HG03066 (cell line): ENCODE results near the gene GOLPH3L.
A peak's percentile ranks its signal among the peaks of the same experiment; 100 is the strongest.
"Not testable (repeated sequence)": the region's sequence is repeated elsewhere in the genome, so short reads cannot be mapped to it uniquely, and the experiment has no call there.

Source experiments
- ATAC-seq: cut with Tn5 transposase; IDR thresholded peaks from one replicate; pipeline ENCODE4 v1.9.1; 2021; ENCODE audit warnings: low read depth; ENCODE audit not compliant: unreplicated experiment

Gene GOLPH3L

DNA sequence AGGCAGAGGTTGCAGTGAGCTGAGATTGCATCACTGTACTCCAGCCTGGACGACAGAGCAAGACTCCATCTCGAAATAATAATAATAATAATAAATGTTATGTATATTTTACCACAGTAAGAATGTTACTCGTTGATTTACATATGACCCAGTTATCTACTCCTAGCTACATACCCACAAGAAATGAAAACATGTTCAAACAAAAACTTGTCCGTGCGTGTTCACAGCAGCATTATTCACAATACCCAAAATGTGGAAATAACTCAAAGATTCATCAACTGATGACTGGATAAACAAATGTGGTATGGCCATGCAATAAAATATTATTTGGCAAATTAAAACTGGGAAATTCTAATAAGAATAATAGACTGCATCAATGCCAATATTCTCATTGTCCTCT lies 35.8 kb downstream of the GOLPH3L start:
- no peak for ATAC-seq

GRCh38 chr1:150660584-150660983 lies 36.4 kb downstream of the GOLPH3L start:
- ATAC-seq: no peak

GRCh38 chr1:150657064-150657463 lies 39.9 kb downstream of the GOLPH3L start:
- ATAC-seq: not testable (repeated sequence)

- not testable (repeated sequence) for ATAC-seq
These were observed 42.3 kb downstream of the GOLPH3L start for GRCh38 chr1:150654635-150655034.

DNA sequence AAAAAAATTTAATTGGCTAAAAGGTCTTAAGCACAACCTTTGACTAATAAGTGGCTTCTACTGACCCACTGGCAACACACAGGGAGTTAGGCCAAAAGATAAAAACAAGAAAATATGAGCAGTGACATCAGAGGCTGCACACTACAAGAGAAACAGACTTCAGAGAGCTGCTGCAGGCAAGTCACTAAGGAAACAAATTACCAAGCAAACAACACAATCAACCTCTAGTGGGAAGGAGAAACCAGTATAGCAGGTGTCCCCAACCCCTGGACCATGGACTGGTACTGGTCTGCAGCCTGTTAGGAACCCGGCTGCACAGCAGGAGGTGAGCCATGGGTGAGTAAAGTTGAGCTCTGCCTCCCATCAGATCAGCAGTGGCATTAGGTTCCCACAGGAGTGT lies 46.8 kb downstream of the GOLPH3L start:
- ATAC-seq: no peak

DNA sequence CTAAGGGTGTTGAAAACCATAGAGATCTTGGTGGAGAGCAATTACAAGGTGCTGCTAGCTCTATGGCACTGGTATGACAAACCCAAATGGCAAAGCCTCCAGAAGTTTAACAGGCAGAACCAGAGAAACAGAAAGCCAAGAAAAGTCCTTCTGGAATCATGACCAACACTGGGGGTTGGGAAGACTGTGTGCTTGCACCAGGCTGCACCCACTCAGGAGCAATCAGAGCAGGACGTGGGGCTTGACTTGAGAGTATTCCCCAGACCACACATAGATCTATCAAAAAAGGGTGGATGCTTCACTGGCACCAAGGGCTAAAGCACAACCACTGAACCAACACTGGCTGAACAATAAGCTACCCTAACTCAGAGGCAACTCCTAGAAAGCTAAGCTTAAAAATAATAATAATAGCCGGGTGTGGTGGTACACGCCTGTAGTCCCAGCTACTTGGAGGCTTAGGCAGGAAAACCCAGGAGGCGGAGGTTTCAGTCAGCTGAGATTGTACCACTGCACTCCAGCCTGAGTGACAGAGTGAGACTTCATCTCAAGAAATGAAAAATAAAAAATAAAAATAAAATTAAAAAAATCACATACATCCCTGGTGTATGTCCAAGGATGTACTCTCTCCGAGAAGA lies 47.4 kb downstream of the GOLPH3L start:
- ATAC-seq: no peak

- no peak for ATAC-seq
These were observed 54.7 kb downstream of the GOLPH3L start for GRCh38 chr1:150642296-150642695.

GRCh38 chr1:150641126-150641815 lies 55.7 kb downstream of the GOLPH3L start:
- ATAC-seq: not testable (repeated sequence)

- ATAC-seq: not testable (repeated sequence)
These were observed 58.5 kb downstream of the GOLPH3L start for GRCh38 chr1:150638430-150638829.

GRCh38 chr1:150634839-150635622 lies 61.9 kb downstream of the GOLPH3L start:
- ATAC-seq: not testable (repeated sequence)

GRCh38 chr1:150629115-150629928 lies 67.6 kb downstream of the GOLPH3L start, which contains the start of gene ENSA:
Gene ENSA, minus strand, starts transcription at chr1:150629612. Its CDS starts 142 bp downstream, at chr1:150629470.
- peak; percentile 91 for ATAC-seq

DNA sequence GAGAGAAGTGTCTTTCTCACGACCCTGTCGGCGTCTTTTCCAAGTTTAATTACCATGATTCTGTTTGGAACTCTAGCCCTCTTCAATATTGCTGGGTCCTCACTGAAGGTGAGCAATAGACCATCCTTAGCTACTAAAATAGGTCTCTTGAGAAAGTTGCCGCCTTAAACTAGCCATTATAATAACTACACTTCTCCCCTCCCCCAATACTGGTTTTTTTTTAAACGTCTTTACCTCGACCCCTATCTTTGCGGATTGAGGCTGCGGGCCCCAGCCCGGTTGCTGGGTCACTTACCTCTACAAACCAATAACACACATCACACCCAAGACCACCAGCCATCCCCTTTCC lies 68.2 kb downstream of the GOLPH3L start:
- ATAC-seq: no peak

- no peak for ATAC-seq
These were observed 69.0 kb downstream of the GOLPH3L start for GRCh38 chr1:150627826-150628410.

DNA sequence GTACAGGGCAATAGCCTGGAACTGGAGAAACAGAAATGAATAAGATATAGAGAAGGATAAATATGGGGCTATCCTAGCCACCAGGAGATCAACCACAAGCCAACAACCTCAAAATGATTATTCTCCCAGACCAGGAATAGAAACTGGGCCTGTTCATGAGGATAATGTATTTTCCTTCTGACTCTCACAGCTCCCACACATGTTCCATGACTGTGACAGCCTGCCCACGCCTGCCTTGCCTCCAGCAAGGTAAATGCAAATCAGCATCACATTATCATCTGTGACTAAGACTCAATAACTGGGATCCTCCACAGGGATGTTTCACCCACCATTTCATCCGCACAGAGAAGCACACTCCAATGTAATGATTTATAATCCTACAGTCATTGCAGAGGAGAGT lies 70.8 kb downstream of the GOLPH3L start:
- ATAC-seq: no peak

GRCh38 chr1:150624546-150624945 lies 72.4 kb downstream of the GOLPH3L start:
- ATAC-seq: not testable (repeated sequence)

DNA sequence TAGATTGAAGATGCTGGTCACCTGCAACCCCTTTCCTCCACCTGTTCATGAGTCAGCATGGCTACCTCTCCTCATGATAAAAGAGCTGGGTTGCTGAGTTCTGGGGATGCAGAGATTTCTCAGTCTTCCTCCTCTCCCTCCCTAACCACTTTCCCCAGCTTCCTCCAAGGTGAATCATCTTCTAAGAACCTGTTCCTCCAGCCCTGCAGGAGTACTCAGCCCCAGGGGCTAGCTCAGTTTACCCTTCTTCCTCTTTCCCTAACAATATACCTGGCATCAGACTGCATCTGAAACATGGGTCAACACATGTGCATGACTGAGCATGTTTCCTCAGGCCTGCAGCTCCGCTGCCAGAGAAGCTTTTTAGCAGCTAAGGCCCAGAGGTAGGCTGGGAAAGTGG lies 72.8 kb downstream of the GOLPH3L start:
- not testable (repeated sequence) for ATAC-seq

DNA sequence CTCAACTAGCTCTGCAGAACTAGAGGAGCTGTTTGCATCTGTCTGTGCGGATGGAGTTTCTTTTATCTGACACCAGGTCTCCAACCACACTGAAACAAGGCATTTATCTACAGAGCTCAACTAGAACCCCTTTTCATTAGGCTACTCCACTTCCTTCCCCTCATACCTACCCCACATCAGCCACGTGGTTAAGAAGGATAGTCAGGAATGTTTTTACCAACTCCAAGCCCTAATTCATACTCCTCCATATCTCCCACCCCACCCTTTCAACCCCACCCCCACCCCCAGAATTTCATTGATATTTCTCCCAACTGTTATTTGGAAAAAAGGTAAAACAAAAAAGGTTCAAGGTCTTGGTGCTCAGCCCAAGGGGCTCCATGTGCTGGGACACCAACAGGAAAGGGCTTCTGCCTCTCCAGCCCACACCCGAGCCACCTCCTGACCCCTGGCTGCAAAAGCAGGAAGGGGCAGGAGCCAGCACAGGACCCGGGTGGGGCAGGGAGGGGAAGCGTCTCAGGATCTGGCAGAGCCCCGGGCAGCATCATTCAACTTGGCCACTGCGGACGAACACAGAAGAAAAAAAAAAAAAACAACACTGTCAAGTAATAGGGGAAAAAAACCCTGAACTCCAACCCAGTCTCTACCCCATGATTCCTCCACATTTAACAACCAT lies 74.5 kb downstream of the GOLPH3L start:
- ATAC-seq: no peak

GRCh38 chr1:150621497-150622302 lies 75.3 kb downstream of the GOLPH3L start:
- no peak for ATAC-seq

- no peak for ATAC-seq
These were observed 76.0 kb downstream of the GOLPH3L start for GRCh38 chr1:150620919-150621318.
